ENCODE results near the gene CSTB. TPM values are rescaled to one million over a fixed set of nuclear protein-coding genes. Genes with fewer than 3 reads are reported as not detected.

The CSTB gene
- total RNA-seq, 1 donor from 2014 or later: 27.7 TPM

GRCh38 chr21:43741423-43742096 is 34.5 kb downstream of the CSTB start:
- no peak for FAIRE-seq
- peaks cover 35% of the 10 kb centered on the region for H3K36me3 Mint-ChIP-seq (ENCODE audit: low read depth, unreplicated experiment)
- Histone ChIP-seq H3K27ac (ENCODE audit: low read depth, low read length) (no peak overlapping the region), H3K27me3 (ENCODE audit: insufficient read depth, low read length) (no peaks in the 10 kb centered on the region), H3K9me3 (ENCODE audit: insufficient read depth, low read depth, low read length) (peaks cover 4% of the 10 kb centered on the region), H3K36me3 (ENCODE audit: insufficient read depth, low read length) (peaks cover 14% of the 10 kb centered on the region), H2AFZ (ENCODE audit: low read depth, low read length) (no peak overlapping the region), H3K79me2 (ENCODE audit: insufficient read depth, low read length) (peaks cover 13% of the 10 kb centered on the region), H3K4me1 (ENCODE audit: insufficient read depth, low read length) (no peaks in the 10 kb centered on the region), H4K20me1 (ENCODE audit: insufficient read depth, low read length) (peaks cover 69% of the 10 kb centered on the region), H3K4me2 (ENCODE audit: low read length) (no peak overlapping the region), H3K9ac (ENCODE audit: low read length) (no peak overlapping the region), H3K4me3 (ENCODE audit: insufficient read depth, low read depth, low read length) (no peak overlapping the region)
- H3K27ac Mint-ChIP-seq (ENCODE audit: unreplicated experiment): no peak overlapping the region
- H3K27me3 Mint-ChIP-seq (ENCODE audit: low read depth, unreplicated experiment): no peaks in the 10 kb centered on the region
- peaks cover 2% of the 10 kb centered on the region for H3K9me3 Mint-ChIP-seq (ENCODE audit: unreplicated experiment)
- peaks cover 2% of the 10 kb centered on the region for H3K4me1 Mint-ChIP-seq (ENCODE audit: low read depth, unreplicated experiment)
- no peak for DNase-seq (ENCODE audit: low read depth)
- no peak overlapping the region for H3K4me3 Mint-ChIP-seq (ENCODE audit: unreplicated experiment)
- TF ChIP-seq CTCF (IDR thresholded peaks at IDR 0.05; ENCODE audit: insufficient read depth, low read depth, low read length) (no peak), EZH2 (IDR thresholded peaks at IDR 0.05; ENCODE audit: insufficient read depth, low read length) (no peak)

GRCh38 chr21:43740497-43741156 is 35.5 kb downstream of the CSTB start:
- Histone ChIP-seq H3K4me1 (ENCODE audit: insufficient read depth, low read length) (peaks cover 4% of the 10 kb centered on the region), H3K4me2 (ENCODE audit: low read length) (no peak overlapping the region), H4K20me1 (ENCODE audit: insufficient read depth, low read length) (peaks cover 70% of the 10 kb centered on the region), H3K36me3 (ENCODE audit: insufficient read depth, low read length) (peaks cover 5% of the 10 kb centered on the region), H3K4me3 (ENCODE audit: insufficient read depth, low read depth, low read length) (no peak overlapping the region), H3K27me3 (ENCODE audit: insufficient read depth, low read length) (no peaks in the 10 kb centered on the region), H3K27ac (ENCODE audit: low read depth, low read length) (no peak overlapping the region), H3K9ac (ENCODE audit: low read length) (no peak overlapping the region), H3K79me2 (ENCODE audit: insufficient read depth, low read length) (peaks cover 18% of the 10 kb centered on the region), H2AFZ (ENCODE audit: low read depth, low read length) (no peak overlapping the region), H3K9me3 (ENCODE audit: insufficient read depth, low read depth, low read length) (peaks cover 4% of the 10 kb centered on the region)
- peaks cover 7% of the 10 kb centered on the region for H3K4me1 Mint-ChIP-seq (ENCODE audit: low read depth, unreplicated experiment)
- no peak overlapping the region for H3K4me3 Mint-ChIP-seq (ENCODE audit: unreplicated experiment)
- no peak overlapping the region for H3K27ac Mint-ChIP-seq (ENCODE audit: unreplicated experiment)
- H3K36me3 Mint-ChIP-seq (ENCODE audit: low read depth, unreplicated experiment): peaks cover 35% of the 10 kb centered on the region
- peaks cover 2% of the 10 kb centered on the region for H3K9me3 Mint-ChIP-seq (ENCODE audit: unreplicated experiment)
- H3K27me3 Mint-ChIP-seq (ENCODE audit: low read depth, unreplicated experiment): no peaks in the 10 kb centered on the region
- peak; percentile 54 for DNase-seq (ENCODE audit: low read depth)
- TF ChIP-seq EZH2 (IDR thresholded peaks at IDR 0.05; ENCODE audit: insufficient read depth, low read length) (no peak), CTCF (IDR thresholded peaks at IDR 0.05; ENCODE audit: insufficient read depth, low read depth, low read length) (no peak)
- no peak for FAIRE-seq
